Measurements from ENCODE around the gene SLC48A1.

The SLC48A1 gene

GRCh38 chr12:47758834-47759690 is 14.0 kb upstream of the SLC48A1 start, which contains the start of gene RAPGEF3:
Gene RAPGEF3 (minus strand): TSS chr12:47758880. CDS start chr12:47758556, 324 bp downstream.
- peak; percentile 91 for DNase-seq (ENCODE audit: low spot score)

GRCh38 chr12:47762850-47763465 is 10.1 kb upstream of the SLC48A1 start:
- no peak for DNase-seq (ENCODE audit: low spot score)

- DNase-seq (ENCODE audit: low spot score), result no peak
These were observed 9.3 kb upstream of the SLC48A1 start for GRCh38 chr12:47763481-47764346.

- DNase-seq (ENCODE audit: low spot score), result no peak
These were observed 6.4 kb upstream of the SLC48A1 start for GRCh38 chr12:47766502-47767215.

DNA sequence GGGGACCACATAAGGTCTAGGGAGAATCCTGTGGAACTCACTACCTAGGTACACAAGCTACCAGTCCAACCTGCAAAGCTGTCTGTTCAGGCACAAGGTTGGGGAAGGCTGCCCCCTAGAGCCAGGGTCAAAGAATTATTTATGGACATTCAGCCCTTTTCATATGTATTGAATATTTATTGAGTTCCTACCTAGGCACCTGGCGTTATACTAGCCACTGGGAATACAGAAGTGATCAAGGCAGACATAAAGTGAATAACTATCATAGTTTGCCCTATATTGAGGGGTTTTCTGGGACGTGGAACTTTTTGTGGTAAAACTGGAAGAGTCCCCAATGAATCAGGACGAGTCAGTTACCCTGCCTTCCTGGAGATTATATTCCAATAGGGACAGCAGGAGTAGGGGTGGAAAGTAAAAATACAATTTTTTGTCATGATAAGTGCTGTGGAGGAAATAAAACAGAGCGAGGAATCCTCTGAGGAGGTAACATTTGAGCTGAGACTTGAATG is 5.8 kb upstream of the SLC48A1 start:
- DNase-seq (ENCODE audit: low spot score), result peak; percentile 32

GRCh38 chr12:47768323-47768811 is 4.7 kb upstream of the SLC48A1 start:
- DNase-seq (ENCODE audit: low spot score), result no peak

DNA sequence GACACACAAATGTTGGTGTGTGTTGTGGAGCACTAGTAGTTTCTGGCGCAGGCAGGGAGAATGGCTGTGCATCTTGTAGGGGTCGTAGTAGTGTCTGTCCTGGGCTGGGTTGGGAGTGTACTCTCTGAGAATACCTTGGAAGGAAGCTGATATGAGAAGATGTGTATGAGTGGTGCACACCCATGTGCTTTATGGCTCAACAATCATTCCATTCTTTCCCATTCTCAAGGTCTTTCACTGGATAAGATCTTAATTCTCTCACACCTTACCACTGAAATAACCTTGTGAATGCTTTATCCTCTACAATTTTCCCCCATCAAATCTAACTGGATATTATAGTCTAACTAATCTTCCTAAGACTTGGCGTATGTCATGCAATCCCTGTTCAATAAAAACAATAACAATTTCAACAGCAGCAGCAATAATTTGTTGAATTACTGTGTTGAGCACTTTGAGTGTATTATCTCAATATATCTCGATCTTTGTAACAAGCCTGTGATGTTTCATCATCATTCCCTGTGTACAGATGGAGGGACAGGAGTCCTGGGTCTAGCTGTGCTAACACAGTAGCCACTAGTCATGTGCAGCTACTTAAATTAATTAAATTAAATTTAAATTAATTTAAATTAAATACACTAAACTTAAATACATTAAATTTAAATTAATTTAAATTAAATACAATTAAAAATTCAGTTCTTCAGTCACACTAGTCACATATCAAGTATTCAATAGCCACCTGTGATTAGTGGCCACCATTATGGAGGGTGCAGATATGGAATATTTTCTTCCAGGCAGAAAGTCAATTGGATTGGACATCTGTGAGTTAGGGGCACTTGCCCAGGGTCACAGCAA is 3.6 kb upstream of the SLC48A1 start:
- DNase-seq (ENCODE audit: low spot score), result no peak

GRCh38 chr12:47770086-47770726 is 2.8 kb upstream of the SLC48A1 start:
- DNase-seq (ENCODE audit: low spot score), result no peak

DNA sequence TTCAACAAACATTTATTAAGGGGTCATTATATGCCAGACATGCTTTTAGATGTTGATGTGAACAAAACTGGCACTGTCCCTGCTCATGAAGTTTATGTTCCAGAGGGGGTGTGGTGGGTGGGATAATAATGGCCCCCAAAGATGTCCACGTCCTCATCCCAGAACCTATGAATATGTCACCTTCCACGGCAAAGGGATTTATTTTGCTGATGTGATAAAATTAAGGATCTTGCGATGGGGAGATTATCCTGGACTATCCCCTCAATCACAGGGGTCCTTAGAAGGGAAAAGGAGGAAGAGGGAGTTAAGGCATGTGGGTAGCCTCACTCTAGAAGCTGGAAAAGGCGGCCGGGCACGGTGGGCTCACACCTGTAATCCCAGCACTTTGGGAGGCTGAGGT is 1.7 kb upstream of the SLC48A1 start:
- no peak for DNase-seq (ENCODE audit: low spot score)

DNA sequence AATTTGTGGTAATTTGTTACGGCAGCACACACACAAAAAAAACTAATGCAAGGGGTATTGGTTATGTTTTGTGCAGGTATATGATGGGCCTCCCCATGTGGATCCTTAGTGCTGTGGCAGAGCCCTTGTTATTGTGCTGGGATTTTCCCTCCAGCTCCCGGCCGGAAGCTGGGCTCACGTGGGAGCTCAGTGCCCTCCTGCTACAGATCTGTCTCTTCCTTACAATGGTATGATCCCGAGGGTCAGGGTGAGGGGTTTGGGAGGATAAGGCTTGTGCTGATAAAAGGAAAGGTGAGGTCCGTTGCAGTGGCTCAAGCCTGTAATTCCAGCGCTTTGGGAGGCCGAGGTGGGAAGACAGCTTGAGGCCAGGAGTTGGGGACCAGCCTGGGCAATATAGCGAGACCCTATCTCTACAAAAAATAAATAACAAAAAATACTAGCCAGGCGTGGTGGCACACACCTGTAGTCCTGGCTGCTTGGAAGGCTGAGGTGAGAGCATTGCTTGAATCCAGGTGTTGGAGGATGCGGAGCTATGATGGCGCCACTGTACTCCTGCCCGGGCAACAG is 861 bp upstream of the SLC48A1 start:
- no peak for DNase-seq (ENCODE audit: low spot score)

- no peak for DNase-seq (ENCODE audit: low spot score)
These were observed 338 bp upstream of the SLC48A1 start for GRCh38 chr12:47772738-47773061.

- no peak for DNase-seq (ENCODE audit: low spot score)
These were observed 981 bp downstream of the SLC48A1 start for GRCh38 chr12:47773858-47774580.

GRCh38 chr12:47774663-47775062 is 1.6 kb downstream of the SLC48A1 start:
- no peak for DNase-seq (ENCODE audit: low spot score)

GRCh38 chr12:47775100-47775911 is 2.3 kb downstream of the SLC48A1 start:
- DNase-seq (ENCODE audit: low spot score), result peak; percentile 69

GRCh38 chr12:47776471-47777143 is 3.6 kb downstream of the SLC48A1 start:
- DNase-seq (ENCODE audit: low spot score), result no peak

GRCh38 chr12:47777151-47777550 is 4.1 kb downstream of the SLC48A1 start:
- no peak for DNase-seq (ENCODE audit: low spot score)

DNA sequence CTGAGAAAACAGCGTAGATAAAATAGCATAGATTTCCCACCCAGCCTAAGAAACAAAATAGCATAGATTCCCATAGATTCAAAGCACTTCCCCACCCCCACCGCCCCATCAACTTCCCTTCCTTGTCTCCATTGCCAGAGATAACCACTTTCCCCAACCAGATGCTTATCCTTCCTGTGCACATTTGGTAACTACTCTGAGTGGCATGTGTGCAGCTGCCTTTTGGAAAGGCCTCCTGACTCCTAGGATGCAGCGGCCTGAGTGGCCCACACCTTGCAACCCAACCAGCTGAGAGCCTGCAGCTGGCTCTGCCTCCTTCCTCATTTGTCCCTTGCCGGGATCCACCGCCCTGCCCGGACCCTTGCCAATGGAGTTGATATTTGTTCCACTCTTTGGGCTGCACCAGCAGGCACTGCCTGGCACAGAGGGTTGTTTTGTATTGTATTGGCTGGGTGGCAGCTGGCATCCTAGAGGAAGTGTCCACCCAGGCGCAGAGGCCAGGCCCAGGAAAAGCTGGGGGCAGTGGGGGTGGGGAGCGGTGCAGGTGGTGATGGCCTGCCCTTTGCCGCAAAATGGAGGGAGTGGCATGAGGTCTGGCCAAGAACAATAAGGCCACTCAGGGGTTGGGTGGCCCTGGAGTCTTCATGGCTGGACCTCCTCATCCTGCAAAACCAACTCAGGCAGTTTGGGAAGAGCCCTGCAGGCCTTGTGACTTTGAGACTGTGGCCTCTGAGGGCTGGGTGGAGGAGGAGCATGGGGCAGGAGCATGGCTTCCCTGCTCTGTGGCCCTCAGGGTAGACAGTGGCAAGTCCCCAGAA is 4.9 kb downstream of the SLC48A1 start:
- DNase-seq (ENCODE audit: low spot score), result no peak

Data from RKO (cell line).